IMR-90 (cell line): ENCODE results near the gene LY6G6D. TPM values are rescaled to one million over a fixed set of nuclear protein-coding genes. Genes with fewer than 3 reads are reported as not detected.

Source experiments
- ATAC-seq: fragments of 200-7000 bp; cut with Tn5 transposase; 2 replicates; pipeline ENCODE4 v1.9.1; 2020; ENCODE audit warnings: low read depth, mild to moderate bottlenecking, moderate library complexity
- BruUV-seq: library from RNA; stranded (reverse); fragments of 400-500 nt; replicated peaks from 2 replicates; lab custom pipeline; 2021; lab: Mats Ljungman, UMichigan
- CTCF ChIA-PET: fragments of 300-600 bp; formaldehyde crosslinking; extraction: SDS; loops from one replicate; lab custom pipeline; 2021; ENCODE audit warnings: antibody characterized with exemption; lab: Yijun Ruan, JAX
- POLR2A ChIA-PET: fragments of 300-600 bp; sonication (Branson Sonifier 250); formaldehyde crosslinking; loops from one replicate; lab custom pipeline; 2022; ENCODE audit warnings: antibody characterized with exemption; ENCODE audit not compliant: unreplicated experiment; lab: Charles Lee
- DNase-seq: peaks from one replicate; pipeline ENCODE4 v3.0.0; 2013
- H2AFZ ChIP-seq: replicated peaks from 2 replicates; pipeline ENCODE3; 2013; ENCODE audit warnings: low read length, mild to moderate bottlenecking; ENCODE audit not compliant: poor library complexity
- H2AK5ac ChIP-seq: 2 replicates; pipeline ENCODE4 v1.6.1; 2013; ENCODE audit warnings: low read depth, low read length, inconsistent platforms
- H2AK9ac ChIP-seq: replicated peaks from 2 replicates; pipeline ENCODE3; 2013; ENCODE audit warnings: mild to moderate bottlenecking, low read depth, low read length, moderate library complexity; ENCODE audit not compliant: poor library complexity
- H2BK120ac ChIP-seq: 2 replicates; pipeline ENCODE4 v1.6.1; 2013; ENCODE audit warnings: low read depth, low read length, inconsistent platforms
- H2BK15ac ChIP-seq: 3 replicates; pipeline ENCODE4 v1.6.1; 2013; ENCODE audit warnings: low read depth, low read length, inconsistent platforms
- H2BK20ac ChIP-seq: 2 replicates; pipeline ENCODE4 v1.6.1; 2013; ENCODE audit warnings: low read depth, mild to moderate bottlenecking, inconsistent platforms, low read length, moderate library complexity
- H2BK5ac ChIP-seq: 2 replicates; pipeline ENCODE4 v1.6.1; 2013; ENCODE audit warnings: mild to moderate bottlenecking, low read depth, low read length, inconsistent platforms; ENCODE audit not compliant: poor library complexity, severe bottlenecking
- H3K14ac ChIP-seq: replicated peaks from 2 replicates; pipeline ENCODE4 v1.6.1; 2013; ENCODE audit warnings: low read depth, low read length, inconsistent platforms
- H3K18ac ChIP-seq: 2 replicates; pipeline ENCODE4 v1.6.1; 2013; ENCODE audit warnings: low read depth, low read length, control low read depth
- H3K23ac ChIP-seq: 2 replicates; pipeline ENCODE4 v1.6.1; 2013; ENCODE audit warnings: low read depth, low read length, inconsistent platforms
- H3K27ac ChIP-seq: 2 replicates; pipeline ENCODE4 v1.5.1; 2013; ENCODE audit warnings: mild to moderate bottlenecking, control low read depth, low read length; ENCODE audit not compliant: insufficient read depth
- H3K27me3 ChIP-seq: 2 replicates; pipeline ENCODE4 v1.6.1; 2013; ENCODE audit warnings: low read length; ENCODE audit not compliant: control insufficient read depth, insufficient read depth
- H3K36me3 ChIP-seq: 2 replicates; pipeline ENCODE4 v1.6.1; 2013; ENCODE audit warnings: low read length, mixed read lengths; ENCODE audit not compliant: control insufficient read depth, insufficient read depth
- H3K4ac ChIP-seq: 2 replicates; pipeline ENCODE4 v1.6.1; 2013; ENCODE audit warnings: low read depth, low read length, inconsistent platforms
- H3K4me1 ChIP-seq: 2 replicates; pipeline ENCODE4 v1.6.1; 2013; ENCODE audit warnings: low read length, mixed read lengths; ENCODE audit not compliant: control insufficient read depth, insufficient read depth
- H3K4me2 ChIP-seq: 2 replicates; pipeline ENCODE4 v1.6.1; 2013; ENCODE audit warnings: low read depth, mild to moderate bottlenecking, control low read depth, low read length, moderate library complexity
- H3K4me3 ChIP-seq: 2 replicates; pipeline ENCODE4 v1.5.1; 2013; ENCODE audit warnings: low read depth, mild to moderate bottlenecking, control low read depth, low read length, moderate library complexity; ENCODE audit not compliant: insufficient read depth
- H3K56ac ChIP-seq: 2 replicates; pipeline ENCODE4 v1.6.1; 2013; ENCODE audit warnings: low read length, inconsistent platforms; ENCODE audit not compliant: insufficient read depth; ENCODE audit errors: extremely low read depth
- H3K79me1 ChIP-seq, 2 experiments: 2 replicates each; pipeline ENCODE4 v1.6.1; 2013; ENCODE audit warnings: low read length in 2 of 2, inconsistent platforms in 1 of 2, low read depth in 1 of 2
- H3K9ac ChIP-seq: 2 replicates; pipeline ENCODE4 v1.6.1; 2013; ENCODE audit warnings: low read depth, low read length, control low read depth
- H3K9me1 ChIP-seq: 2 replicates; pipeline ENCODE4 v1.6.1; 2013; ENCODE audit warnings: low read length, inconsistent platforms; ENCODE audit not compliant: insufficient read depth
- H3K9me3 ChIP-seq: 2 replicates; pipeline ENCODE4 v1.6.1; 2013; ENCODE audit warnings: low read length; ENCODE audit not compliant: control insufficient read depth, insufficient read depth
- H4K20me1 ChIP-seq: 2 replicates; pipeline ENCODE4 v1.6.1; 2013; ENCODE audit warnings: low read length, inconsistent platforms; ENCODE audit not compliant: insufficient read depth
- H4K5ac ChIP-seq: 2 replicates; pipeline ENCODE4 v1.6.1; 2013; ENCODE audit warnings: mild to moderate bottlenecking, low read depth, low read length, control low read depth
- H4K8ac ChIP-seq, 2 experiments: 2 replicates each; pipeline ENCODE4 v1.6.1; 2013; ENCODE audit warnings: low read depth in 2 of 2, low read length in 2 of 2, control low read depth in 1 of 2, inconsistent platforms in 1 of 2
- H4K91ac ChIP-seq: 2 replicates; pipeline ENCODE4 v1.6.1; 2013; ENCODE audit warnings: low read depth, low read length, inconsistent platforms; ENCODE audit not compliant: insufficient read depth
- BHLHE40 ChIP-seq: fragments of 150-350 bp; IDR thresholded peaks from 2 replicates; pipeline ENCODE4 v1.6.1; 2016; ENCODE audit warnings: mild to moderate bottlenecking, low read depth, low read length
- CEBPB ChIP-seq: IDR thresholded peaks from 2 replicates; pipeline ENCODE4 v1.6.1; 2012; ENCODE audit warnings: low read depth, low read length, improper control_type of control experiment
- CHD1 ChIP-seq: IDR thresholded peaks from 2 replicates; pipeline ENCODE4 v1.6.1; 2012; ENCODE audit warnings: low read depth, low read length, improper control_type of control experiment
- ELK1 ChIP-seq: fragments of 150-350 bp; IDR thresholded peaks from 2 replicates; pipeline ENCODE4 v1.6.1; 2016; ENCODE audit warnings: low read depth, mild to moderate bottlenecking, low read length, moderate library complexity, borderline replicate concordance
- FOS ChIP-seq: fragments of 150-350 bp; IDR thresholded peaks from 2 replicates; pipeline ENCODE4 v1.6.1; 2016; ENCODE audit warnings: low read depth, low read length
- MAFK ChIP-seq: IDR thresholded peaks from 2 replicates; pipeline ENCODE4 v1.6.1; 2012; ENCODE audit warnings: low read depth, low read length, improper control_type of control experiment
- MAZ ChIP-seq: IDR thresholded peaks from 2 replicates; pipeline ENCODE4 v1.6.1; 2012; ENCODE audit warnings: low read depth, mild to moderate bottlenecking, low read length, improper control_type of control experiment, moderate library complexity, borderline replicate concordance
- MXI1 ChIP-seq: IDR thresholded peaks from 2 replicates; pipeline ENCODE4 v1.6.1; 2012; ENCODE audit warnings: low read depth, mild to moderate bottlenecking, low read length, moderate library complexity, borderline replicate concordance
- NFE2L2 ChIP-seq: fragments of 150-350 bp; IDR thresholded peaks from 2 replicates; pipeline ENCODE4 v1.6.1; 2016; ENCODE audit warnings: low read depth, mild to moderate bottlenecking, low read length
- POLR2A ChIP-seq: IDR thresholded peaks from 2 replicates; pipeline ENCODE4 v1.6.1; 2012; ENCODE audit warnings: mild to moderate bottlenecking, low read depth, low read length
- RAD21 ChIP-seq: IDR thresholded peaks from 2 replicates; pipeline ENCODE4 v1.6.1; 2012; ENCODE audit warnings: low read length, improper control_type of control experiment
- RCOR1 ChIP-seq: IDR thresholded peaks from 2 replicates; pipeline ENCODE4 v1.6.1; 2012; ENCODE audit warnings: mild to moderate bottlenecking, low read length, improper control_type of control experiment; ENCODE audit not compliant: insufficient replicate concordance
- RFX5 ChIP-seq: IDR thresholded peaks from 2 replicates; pipeline ENCODE4 v1.8.0; 2012; ENCODE audit warnings: low read depth, mild to moderate bottlenecking, low read length, moderate library complexity
- SMC3 ChIP-seq: fragments of 150-350 bp; IDR thresholded peaks from 2 replicates; pipeline ENCODE4 v1.6.1; 2016; ENCODE audit warnings: low read depth, mild to moderate bottlenecking, antibody characterized with exemption, low read length, moderate library complexity
- WGBS, 2 experiments: methylation state at CpG; one replicate each; pipeline versions ENCODE4 v1.1.5 to v1.1.7; 2013; ENCODE audit warnings: missing lambda C conversion rate in 2 of 2; ENCODE audit not compliant: insufficient read length in 1 of 2; ENCODE audit errors: extremely low coverage in 2 of 2; 5-methylcytosine and 5-hydroxymethylcytosine counted together
- dilution Hi-C: fragments of 300-500 bp; cut with HindIII; formaldehyde crosslinking; loops from one replicate; pipeline ENCODE4 v1.14.3; 2018; ENCODE audit warnings: low sequenced_read_pairs; ENCODE audit not compliant: unreplicated experiment
- in situ Hi-C: fragments of 300-500 bp; cut with MboI; formaldehyde crosslinking; loops from 3 replicates; pipeline ENCODE4 v1.14.3; 2019; ENCODE audit warnings: low sequenced_read_pairs, inconsistent platforms, mixed read lengths
- intact Hi-C: fragments of 100-400 bp; cut with micrococcal nuclease; formaldehyde crosslinking; loops from 2 replicates; pipeline ENCODE4 v1.10.0; 2022
- polyA plus RNA-seq, 3 experiments: library from polyadenylated mRNA; depleted of rRNA; stranded (reverse); fragments of >200 nt; gene quantifications; 2 replicates each; pipeline ENCODE4 v1.2.3, GENCODE V29; 2012; ENCODE audit warnings: low replicate concordance in 1 of 3
- total RNA-seq: library from RNA; depleted of rRNA; stranded (reverse); fragments of >200 nt; gene quantifications from 2 replicates; pipeline ENCODE4 v1.2.3, GENCODE V29; 2012
- TF ChIP-seq, protein P1 (sequence below): fragments of 150-350 bp; IDR thresholded peaks from 2 replicates; pipeline ENCODE4 v1.6.1; 2017; ENCODE audit warnings: mild to moderate bottlenecking, antibody characterized with exemption, low read length, low read depth
- TF ChIP-seq, protein P2 (sequence below): conservative IDR thresholded peaks from 2 replicates; pipeline ENCODE4 v1.5.1; 2012; ENCODE audit warnings: mild to moderate bottlenecking, low read depth, low read length, improper control_type of control experiment

LY6G6D gene
- total and polyA plus RNA-seq, 2 of the 4 experiments (the other 2 are of a cell fraction), result not detected

DNA sequence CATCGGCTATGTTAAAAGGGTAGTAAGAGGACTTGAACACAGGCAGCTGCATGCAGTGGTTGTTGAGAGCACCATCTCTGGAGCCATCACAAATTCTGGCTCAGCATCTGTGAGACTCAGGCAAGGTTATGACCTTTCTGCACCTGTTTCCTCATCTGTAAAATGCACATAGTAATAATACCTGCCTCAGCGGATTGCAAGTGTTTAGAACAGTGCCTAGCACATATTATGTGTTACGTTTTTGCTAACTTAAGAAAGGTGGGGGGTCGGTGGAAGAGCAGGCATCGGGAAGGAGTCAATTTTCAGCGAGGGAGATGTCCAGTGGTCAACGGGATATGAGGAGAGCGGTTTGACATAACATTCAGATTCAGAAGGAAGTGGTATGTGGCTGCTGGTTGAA, 37.2 kb upstream of the LY6G6D start:
- Histone ChIP-seq H2BK15ac (no peak overlapping the region), H3K9me3 (no peaks in the 10 kb centered on the region), H3K18ac (no peak overlapping the region), H2AK9ac (no peak overlapping the region), H3K23ac (no peak overlapping the region), H3K4me1 (peaks cover 9% of the 10 kb centered on the region), H4K5ac (no peak overlapping the region), H2AFZ (no peak overlapping the region), H2AK5ac (no peak overlapping the region), H3K27me3 (no peaks in the 10 kb centered on the region), H2BK20ac (no peak overlapping the region), H3K4ac (no peak overlapping the region), H4K20me1 (no peaks in the 10 kb centered on the region), H4K8ac (no peak overlapping the region), H3K27ac (no peak overlapping the region), H2BK5ac (no peak overlapping the region), H3K14ac (no peak overlapping the region), H3K9me1 (no peaks in the 10 kb centered on the region), H3K4me2 (no peak overlapping the region), H3K36me3 (peaks cover 8% of the 10 kb centered on the region; the same call in 1 of the 2 replicates), H3K79me1 (no peaks in the 10 kb centered on the region), H4K91ac (no peak overlapping the region), H3K9ac (no peak overlapping the region), H3K56ac (no peak overlapping the region), H3K4me3 (no peak overlapping the region), H2BK120ac (no peak overlapping the region)
- TF ChIP-seq, protein P1, sequence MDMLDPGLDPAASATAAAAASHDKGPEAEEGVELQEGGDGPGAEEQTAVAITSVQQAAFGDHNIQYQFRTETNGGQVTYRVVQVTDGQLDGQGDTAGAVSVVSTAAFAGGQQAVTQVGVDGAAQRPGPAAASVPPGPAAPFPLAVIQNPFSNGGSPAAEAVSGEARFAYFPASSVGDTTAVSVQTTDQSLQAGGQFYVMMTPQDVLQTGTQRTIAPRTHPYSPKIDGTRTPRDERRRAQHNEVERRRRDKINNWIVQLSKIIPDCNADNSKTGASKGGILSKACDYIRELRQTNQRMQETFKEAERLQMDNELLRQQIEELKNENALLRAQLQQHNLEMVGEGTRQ, result no peak
- TF ChIP-seq RFX5, result no peak
- no peak for TF ChIP-seq ELK1
- no peak for TF ChIP-seq CEBPB
- TF ChIP-seq SMC3, result no peak
- TF ChIP-seq CHD1, result no peak
- TF ChIP-seq RAD21, result no peak
- no peak for TF ChIP-seq BHLHE40
- TF ChIP-seq, protein P2, sequence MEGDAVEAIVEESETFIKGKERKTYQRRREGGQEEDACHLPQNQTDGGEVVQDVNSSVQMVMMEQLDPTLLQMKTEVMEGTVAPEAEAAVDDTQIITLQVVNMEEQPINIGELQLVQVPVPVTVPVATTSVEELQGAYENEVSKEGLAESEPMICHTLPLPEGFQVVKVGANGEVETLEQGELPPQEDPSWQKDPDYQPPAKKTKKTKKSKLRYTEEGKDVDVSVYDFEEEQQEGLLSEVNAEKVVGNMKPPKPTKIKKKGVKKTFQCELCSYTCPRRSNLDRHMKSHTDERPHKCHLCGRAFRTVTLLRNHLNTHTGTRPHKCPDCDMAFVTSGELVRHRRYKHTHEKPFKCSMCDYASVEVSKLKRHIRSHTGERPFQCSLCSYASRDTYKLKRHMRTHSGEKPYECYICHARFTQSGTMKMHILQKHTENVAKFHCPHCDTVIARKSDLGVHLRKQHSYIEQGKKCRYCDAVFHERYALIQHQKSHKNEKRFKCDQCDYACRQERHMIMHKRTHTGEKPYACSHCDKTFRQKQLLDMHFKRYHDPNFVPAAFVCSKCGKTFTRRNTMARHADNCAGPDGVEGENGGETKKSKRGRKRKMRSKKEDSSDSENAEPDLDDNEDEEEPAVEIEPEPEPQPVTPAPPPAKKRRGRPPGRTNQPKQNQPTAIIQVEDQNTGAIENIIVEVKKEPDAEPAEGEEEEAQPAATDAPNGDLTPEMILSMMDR, result no peak
- no peak for TF ChIP-seq MXI1
- no peak for TF ChIP-seq MAZ
- no peak for TF ChIP-seq MAFK
- TF ChIP-seq RCOR1, result no peak
- TF ChIP-seq POLR2A, result no peak
- TF ChIP-seq NFE2L2, result no peak
- TF ChIP-seq FOS, result no peak
- 68% methylated on average over 5 of the region's 8 CpGs; no CpG with 5 or more reads in 1 of the 2 experiments for WGBS, 2 experiments
- ChIA-PET CTCF (no interaction called here), POLR2A (no interaction called here)
- intact Hi-C loops, result no loop called here
- ATAC-seq, result no peak
- BruUV-seq, result no TSS peak
- in situ Hi-C loops, result no loop called here
- DNase-seq, result no peak
- dilution Hi-C loops, result no loop called here
